Panc1 (cell line): ENCODE results near the gene FAM83D. TPM values are rescaled to one million over a fixed set of nuclear protein-coding genes. Genes with fewer than 3 reads are reported as not detected.

Experiments used
- ATAC-seq: fragments of 200-7000 bp; cut with Tn5 transposase; 2 replicates; pipeline ENCODE4 v1.9.1; 2020; ENCODE audit warnings: mild to moderate bottlenecking, moderate library complexity
- BruUV-seq: library from RNA; stranded (reverse); fragments of 400-500 nt; replicated peaks from 2 replicates; lab custom pipeline; 2021; lab: Mats Ljungman, UMichigan
- CTCF ChIA-PET: fragments of 300-600 bp; sonication (Branson Sonifier 250); formaldehyde crosslinking; loops from one replicate; lab custom pipeline; 2022; ENCODE audit warnings: antibody characterized with exemption; lab: Charles Lee
- POLR2A ChIA-PET: fragments of 300-600 bp; sonication (Branson Sonifier 250); formaldehyde crosslinking; loops from one replicate; lab custom pipeline; 2022; ENCODE audit warnings: antibody characterized with exemption; lab: Charles Lee
- DNase-seq: peaks from one replicate; pipeline ENCODE4 v3.0.0-alpha.2; 2010; ENCODE audit warnings: low read depth, low spot score
- H3K27ac ChIP-seq: 2 replicates; pipeline ENCODE4 v1.5.1; 2011; ENCODE audit warnings: mild to moderate bottlenecking, low read length, inconsistent platforms
- H3K27me3 ChIP-seq: fragments of 200-500 bp; sonication (Bioruptor generic); 2 replicates; pipeline ENCODE4 v1.6.0; 2014; ENCODE audit warnings: low read length, inconsistent platforms; ENCODE audit not compliant: control insufficient read depth, insufficient read depth
- H3K36me3 ChIP-seq: fragments of 200-500 bp; sonication (Bioruptor generic); 2 replicates; pipeline ENCODE4 v1.5.1; 2014; ENCODE audit warnings: inconsistent platforms, mild to moderate bottlenecking, low read length, moderate library complexity; ENCODE audit not compliant: control insufficient read depth, insufficient read depth
- H3K4me1 ChIP-seq: 2 replicates; pipeline ENCODE4 v1.5.1; 2011; ENCODE audit warnings: inconsistent platforms, mild to moderate bottlenecking, low read length, moderate library complexity; ENCODE audit not compliant: control insufficient read depth, insufficient read depth
- H3K4me3 ChIP-seq, 2 experiments: 2 replicates each; pipeline ENCODE4 v1.5.1; 2011 to 2012; ENCODE audit warnings: low read depth in 2 of 2, low read length in 2 of 2, mild to moderate bottlenecking in 2 of 2, inconsistent platforms in 1 of 2, moderate library complexity in 1 of 2
- H3K9me3 ChIP-seq: fragments of 200-500 bp; sonication (Bioruptor generic); 2 replicates; pipeline ENCODE4 v1.5.1; 2014; ENCODE audit warnings: low read depth, mild to moderate bottlenecking, inconsistent platforms, low read length, moderate library complexity; ENCODE audit not compliant: control insufficient read depth, insufficient read depth
- CTCF ChIP-seq: fragments of 450-650 bp; IDR thresholded peaks from 2 replicates; pipeline ENCODE4 v1.5.1; 2017; ENCODE audit warnings: mild to moderate bottlenecking
- POLR2AphosphoS5 ChIP-seq: IDR thresholded peaks from 2 replicates; pipeline ENCODE4 v1.6.1; 2012; ENCODE audit warnings: mild to moderate bottlenecking, low read depth, low read length, moderate library complexity
- REST ChIP-seq, 2 experiments: IDR thresholded peaks; 2 replicates each; pipeline ENCODE4 v1.6.1; 2011 to 2012; ENCODE audit warnings: low read depth in 2 of 2, control low read depth in 1 of 2, low read length in 1 of 2, mild to moderate bottlenecking in 1 of 2, moderate library complexity in 1 of 2; ENCODE audit not compliant: insufficient read depth in 1 of 2
- SIN3A ChIP-seq: IDR thresholded peaks from 2 replicates; pipeline ENCODE4 v1.6.1; 2012; ENCODE audit warnings: low read depth, mild to moderate bottlenecking, low read length, moderate library complexity, borderline replicate concordance; ENCODE audit not compliant: insufficient read depth
- TCF7L2 ChIP-seq: IDR thresholded peaks from 2 replicates; pipeline ENCODE4 v1.6.1; 2011; ENCODE audit warnings: mild to moderate bottlenecking, low read depth, low read length, inconsistent platforms
- in situ Hi-C: cut with HindIII; loops from 2 replicates; pipeline ENCODE4 v1.10.0; 2016; ENCODE audit warnings: low sequenced_read_pairs, low pct_unique_long_range_greater_than_20kb
- intact Hi-C: fragments of 100-400 bp; cut with micrococcal nuclease; formaldehyde crosslinking; loops from one replicate; pipeline ENCODE4 v1.10.0; 2022; ENCODE audit not compliant: unreplicated experiment
- total RNA-seq: library from RNA; stranded (reverse); gene quantifications from one replicate; pipeline ENCODE4 v1.2.1, GENCODE V29; 2021; ENCODE audit not compliant: unreplicated experiment

FAM83D gene
- total RNA-seq, 1 experiment from 2014 or later: 30.9 TPM

GRCh38 chr20:38962044-38962927, 36.1 kb downstream of the FAM83D start, which contains the start of gene DHX35:
Gene DHX35, plus strand, starts transcription at chr20:38962344. Its CDS starts 24 bp downstream, at chr20:38962368.
- TF ChIP-seq TCF7L2: no peak
- 0 out of 2 replicates have a peak, but pooled peaks have one; percentile 19 for TF ChIP-seq SIN3A
- peak; percentile 83 for TF ChIP-seq POLR2AphosphoS5
- TF ChIP-seq CTCF: peak; percentile 43
- no peak for TF ChIP-seq REST (IDR thresholded peaks at IDR 0.05; ENCODE audit: insufficient read depth in 1 of 2, low read depth in 2 of 2, low read length in 1 of 2)
- Histone ChIP-seq H3K36me3 (no peaks in the 10 kb centered on the region; the same call in 1 of the 2 replicates), H3K4me1 (peaks cover 14% of the 10 kb centered on the region; the same call in 1 of the 2 replicates), H3K9me3 (no peaks in the 10 kb centered on the region), H3K4me3 (peak within 1 kb of the TSS; percentile 95 to 99), H3K27me3 (no peaks in the 10 kb centered on the region), H3K27ac (peak within 1 kb of the TSS; percentile 98)
- in situ Hi-C loops (no loop called here), intact Hi-C loops (no loop called here)
- CTCF ChIA-PET: interaction anchor here (0.5 to 0.6 kb wide), 2 partner anchors 32 to 331 kb away, joined by 3 to 7 read pairs; no protein-coding TSS in a partner anchor
- BruUV-seq: no TSS peak
- peak; percentile 99 for ATAC-seq
- DNase-seq: peak; percentile 77
- POLR2A ChIA-PET: interaction anchor here (0.6 to 1.7 kb wide), 3 partner anchors 10 to 266 kb away, joined by 3 to 6 read pairs (median 3); no protein-coding TSS in a partner anchor

GRCh38 chr20:38962928-38963401, 36.7 kb downstream of the FAM83D start:
- in situ Hi-C loops: no loop called here
- Histone ChIP-seq H3K4me3 (peak overlapping the region; percentile 95 to 99), H3K9me3 (no peaks in the 10 kb centered on the region), H3K4me1 (peaks cover 14% of the 10 kb centered on the region; the same call in 1 of the 2 replicates), H3K27ac (peak overlapping the region; percentile 95), H3K27me3 (no peaks in the 10 kb centered on the region), H3K36me3 (no peaks in the 10 kb centered on the region; the same call in 1 of the 2 replicates)
- TF ChIP-seq REST (IDR thresholded peaks at IDR 0.05; ENCODE audit: insufficient read depth in 1 of 2, low read depth in 2 of 2, low read length in 1 of 2): no peak
- no peak for TF ChIP-seq TCF7L2
- TF ChIP-seq CTCF: no peak
- no peak for DNase-seq
- ATAC-seq: no peak
- CTCF ChIA-PET: no interaction called here
- intact Hi-C loops: no loop called here
- POLR2A ChIA-PET: no interaction called here
- BruUV-seq: TSS peak; percentile 75
